Liver (tissue), 9 donors: ENCODE data around the gene ATP7B. TPM values are rescaled to one million over a fixed set of nuclear protein-coding genes. Genes with fewer than 3 reads are reported as not detected.

Experiments used
- DNase-seq: peaks from one replicate; pipeline ENCODE4 v3.0.0-alpha.2; 2017; ENCODE audit warnings: low spot score
- H3K27ac ChIP-seq, 2 donors: one replicate each; pipeline ENCODE4 v1.7.0; 2013; ENCODE audit warnings: inconsistent platforms in 2 of 2, low read length in 2 of 2, control low read depth in 1 of 2, low read depth in 1 of 2, mild to moderate bottlenecking in 1 of 2
- H3K27me3 ChIP-seq, 4 donors: one replicate each; pipeline versions ENCODE4 v1.6.1 to v1.7.0; 2013; ENCODE audit warnings: low read length in 3 of 4, inconsistent platforms in 1 of 4, mild to moderate bottlenecking in 1 of 4, moderate library complexity in 1 of 4; ENCODE audit not compliant: control insufficient read depth in 4 of 4, insufficient read depth in 4 of 4
- H3K36me3 ChIP-seq, 4 donors: one replicate each; pipeline versions ENCODE4 v1.6.1 to v1.7.0; 2013; ENCODE audit warnings: low read length in 3 of 4, mild to moderate bottlenecking in 3 of 4, low read depth in 1 of 4, moderate library complexity in 1 of 4; ENCODE audit not compliant: control insufficient read depth in 4 of 4, insufficient read depth in 3 of 4
- H3K4me1 ChIP-seq, 4 donors: one replicate each; pipeline versions ENCODE4 v1.6.1 to v1.7.0; 2013; ENCODE audit warnings: low read length in 3 of 4, mild to moderate bottlenecking in 3 of 4, moderate library complexity in 1 of 4; ENCODE audit not compliant: control insufficient read depth in 4 of 4, insufficient read depth in 4 of 4
- H3K4me3 ChIP-seq, 3 donors: one replicate each; pipeline versions ENCODE4 v1.6.1 to v1.7.0; 2013; ENCODE audit warnings: low read length in 3 of 3, control low read depth in 1 of 3, low read depth in 1 of 3, mild to moderate bottlenecking in 1 of 3
- H3K9ac ChIP-seq, 2 donors: one replicate each; pipeline ENCODE4 v1.7.0; 2013; ENCODE audit warnings: low read length in 2 of 2, mild to moderate bottlenecking in 2 of 2, moderate library complexity in 2 of 2, control low read depth in 1 of 2, low read depth in 1 of 2
- H3K9me3 ChIP-seq, 4 donors: one replicate each; pipeline versions ENCODE4 v1.6.1 to v1.7.0; 2013; ENCODE audit warnings: low read length in 3 of 4; ENCODE audit not compliant: control insufficient read depth in 4 of 4
- EGR1 ChIP-seq, 2 donors: IDR thresholded peaks; 2 replicates each; pipeline ENCODE4 v1.6.1; 2016 to 2018; ENCODE audit warnings: antibody characterized with exemption in 2 of 2, low read depth in 2 of 2
- FOXA2 ChIP-seq: IDR thresholded peaks from 2 replicates; pipeline ENCODE4 v1.6.1; 2016; ENCODE audit warnings: antibody characterized with exemption
- GABPA ChIP-seq, 2 donors: IDR thresholded peaks in 1 of 2; conservative IDR thresholded peaks in 1 of 2; 2 replicates each; pipeline ENCODE4 v1.6.1; 2016; ENCODE audit warnings: antibody characterized with exemption in 2 of 2, mild to moderate bottlenecking in 1 of 2, moderate library complexity in 1 of 2
- HNF4G ChIP-seq: IDR thresholded peaks from 2 replicates; pipeline ENCODE4 v1.6.1; 2016; ENCODE audit warnings: antibody characterized with exemption
- NR2F2 ChIP-seq: IDR thresholded peaks from 2 replicates; pipeline ENCODE4 v1.6.1; 2016; ENCODE audit warnings: antibody characterized with exemption
- RAD21 ChIP-seq, 2 donors: IDR thresholded peaks; 2 replicates each; pipeline ENCODE4 v1.6.1; 2016; ENCODE audit warnings: antibody characterized with exemption in 2 of 2, mild to moderate bottlenecking in 2 of 2
- RXRA ChIP-seq, 2 donors: IDR thresholded peaks; 2 replicates each; pipeline ENCODE4 v1.6.1; 2017 to 2018; ENCODE audit warnings: antibody characterized with exemption in 2 of 2, mild to moderate bottlenecking in 1 of 2
- SP1 ChIP-seq: IDR thresholded peaks from 2 replicates; pipeline ENCODE4 v1.6.1; 2018; ENCODE audit warnings: antibody characterized with exemption, mild to moderate bottlenecking
- WGBS: extraction: QIAGEN DNeasy Blood & Tissue Kit; methylation state at CpG from one replicate; pipeline ENCODE4 v1.1.7; 2013; 5-methylcytosine and 5-hydroxymethylcytosine counted together
- polyA plus RNA-seq, 2 donors: library from polyadenylated mRNA; stranded (reverse) in 1 of 2; unstranded in 1 of 2; fragments of 200-250 nt in 1 of 2; fragments of >200 nt in 1 of 2; fragmentation: Nextera tagmentation in 1 of 2; extraction: Ambion mirVana in 1 of 2; gene quantifications; one replicate each; pipeline versions ENCODE4 v1.2.1 to v1.2.3, GENCODE V29; 2013 to 2015
- total RNA-seq, 2 donors: library from RNA; depleted of rRNA; stranded (reverse); fragments of >200 nt; gene quantifications; one replicate each; pipeline ENCODE4 v1.2.3, GENCODE V29; 2014
- TF ChIP-seq, protein P1 (sequence below): IDR thresholded peaks from 2 replicates; pipeline ENCODE4 v1.6.1; 2016; ENCODE audit warnings: antibody characterized with exemption
- TF ChIP-seq, protein P2 (sequence below): IDR thresholded peaks from 2 replicates; pipeline ENCODE4 v1.6.1; 2016; ENCODE audit warnings: antibody characterized with exemption, mild to moderate bottlenecking
- TF ChIP-seq, protein P3 (sequence below): IDR thresholded peaks from 2 replicates; pipeline ENCODE4 v1.6.1; 2016; ENCODE audit warnings: antibody characterized with exemption
- TF ChIP-seq, protein P4 (sequence below): IDR thresholded peaks from 2 replicates; pipeline ENCODE4 v1.6.1; 2016; ENCODE audit warnings: antibody characterized with exemption
- donor health status: healthy.
- donor health status: healthy.
- donor health status: healthy.
- donor health status: healthy.
- donor health status: healthy.

The ATP7B gene
- total and polyA plus RNA-seq, 4 donors, result 8.0 to 37.7 (median 22.1) TPM

GRCh38 chr13:51966186-51966585 is 45.1 kb downstream of the ATP7B start:
- no peak for DNase-seq
- Histone ChIP-seq H3K27me3 (no peaks in the 10 kb centered on the region), H3K9ac (no peak overlapping the region), H3K4me3 (no peak overlapping the region), H3K36me3 (peaks cover 3 to 25% (median 21%) of the 10 kb centered on the region in 4 donors), H3K27ac (no peak overlapping the region), H3K9me3 (no peaks in the 10 kb centered on the region), H3K4me1 (no peaks in the 10 kb centered on the region)
- 95% methylated on average over 10 of the region's 10 CpGs for WGBS
- TF ChIP-seq GABPA (IDR thresholded peaks at IDR 0.05 in 1 of 2, conservative IDR thresholded peaks at IDR 0.05 in 1 of 2) (no peak), SP1 (no peak), FOXA2 (no peak), HNF4G (no peak)
- TF ChIP-seq, protein P1, sequence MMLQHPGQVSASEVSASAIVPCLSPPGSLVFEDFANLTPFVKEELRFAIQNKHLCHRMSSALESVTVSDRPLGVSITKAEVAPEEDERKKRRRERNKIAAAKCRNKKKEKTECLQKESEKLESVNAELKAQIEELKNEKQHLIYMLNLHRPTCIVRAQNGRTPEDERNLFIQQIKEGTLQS, result no peak
- TF ChIP-seq, protein P2, sequence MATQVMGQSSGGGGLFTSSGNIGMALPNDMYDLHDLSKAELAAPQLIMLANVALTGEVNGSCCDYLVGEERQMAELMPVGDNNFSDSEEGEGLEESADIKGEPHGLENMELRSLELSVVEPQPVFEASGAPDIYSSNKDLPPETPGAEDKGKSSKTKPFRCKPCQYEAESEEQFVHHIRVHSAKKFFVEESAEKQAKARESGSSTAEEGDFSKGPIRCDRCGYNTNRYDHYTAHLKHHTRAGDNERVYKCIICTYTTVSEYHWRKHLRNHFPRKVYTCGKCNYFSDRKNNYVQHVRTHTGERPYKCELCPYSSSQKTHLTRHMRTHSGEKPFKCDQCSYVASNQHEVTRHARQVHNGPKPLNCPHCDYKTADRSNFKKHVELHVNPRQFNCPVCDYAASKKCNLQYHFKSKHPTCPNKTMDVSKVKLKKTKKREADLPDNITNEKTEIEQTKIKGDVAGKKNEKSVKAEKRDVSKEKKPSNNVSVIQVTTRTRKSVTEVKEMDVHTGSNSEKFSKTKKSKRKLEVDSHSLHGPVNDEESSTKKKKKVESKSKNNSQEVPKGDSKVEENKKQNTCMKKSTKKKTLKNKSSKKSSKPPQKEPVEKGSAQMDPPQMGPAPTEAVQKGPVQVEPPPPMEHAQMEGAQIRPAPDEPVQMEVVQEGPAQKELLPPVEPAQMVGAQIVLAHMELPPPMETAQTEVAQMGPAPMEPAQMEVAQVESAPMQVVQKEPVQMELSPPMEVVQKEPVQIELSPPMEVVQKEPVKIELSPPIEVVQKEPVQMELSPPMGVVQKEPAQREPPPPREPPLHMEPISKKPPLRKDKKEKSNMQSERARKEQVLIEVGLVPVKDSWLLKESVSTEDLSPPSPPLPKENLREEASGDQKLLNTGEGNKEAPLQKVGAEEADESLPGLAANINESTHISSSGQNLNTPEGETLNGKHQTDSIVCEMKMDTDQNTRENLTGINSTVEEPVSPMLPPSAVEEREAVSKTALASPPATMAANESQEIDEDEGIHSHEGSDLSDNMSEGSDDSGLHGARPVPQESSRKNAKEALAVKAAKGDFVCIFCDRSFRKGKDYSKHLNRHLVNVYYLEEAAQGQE, result no peak
- TF ChIP-seq, protein P3, sequence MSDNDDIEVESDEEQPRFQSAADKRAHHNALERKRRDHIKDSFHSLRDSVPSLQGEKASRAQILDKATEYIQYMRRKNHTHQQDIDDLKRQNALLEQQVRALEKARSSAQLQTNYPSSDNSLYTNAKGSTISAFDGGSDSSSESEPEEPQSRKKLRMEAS, result no peak

DNA sequence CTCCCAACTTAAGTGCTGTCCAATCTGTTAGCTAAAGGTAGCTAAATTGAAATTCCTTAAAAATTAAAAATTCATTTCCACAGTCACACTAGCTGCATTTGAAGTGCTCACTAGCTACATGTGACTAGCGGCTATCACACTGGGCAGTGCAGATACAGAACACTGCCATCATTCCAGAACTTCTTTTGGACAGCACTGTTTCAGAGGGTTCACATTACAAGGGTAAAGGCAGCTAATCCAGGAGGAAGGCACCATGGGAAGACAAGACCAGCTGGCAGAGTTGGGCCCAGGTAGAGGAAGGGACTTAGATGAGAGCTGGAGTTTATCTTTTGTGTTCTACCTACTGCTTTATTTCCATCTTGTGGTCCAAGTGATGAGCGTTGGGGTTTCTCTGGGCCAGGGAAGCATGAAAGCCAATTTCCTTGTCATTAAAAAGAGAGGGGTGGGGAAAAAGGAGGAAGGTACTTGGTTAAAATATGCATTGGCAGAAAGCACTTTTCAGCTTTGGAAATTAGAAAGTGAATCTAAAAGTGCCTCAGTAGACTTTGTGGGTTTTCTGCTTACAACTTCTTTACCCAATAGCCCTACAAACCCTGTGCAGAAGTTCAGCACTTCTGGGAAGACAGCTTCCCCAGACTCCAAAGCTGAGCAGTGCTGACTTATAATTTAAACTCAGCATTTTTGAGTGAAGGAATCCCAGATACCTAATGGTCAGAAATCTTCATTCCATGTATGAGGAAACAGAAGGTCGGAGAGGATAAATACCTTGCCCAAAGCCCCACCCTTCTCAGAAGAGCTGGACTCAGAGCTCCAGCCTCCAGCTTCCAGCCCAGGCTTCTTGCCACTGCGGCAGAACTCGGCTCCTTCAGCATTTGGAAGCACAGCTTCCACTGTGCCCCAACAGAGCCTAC is 49.5 kb downstream of the ATP7B start:
- Histone ChIP-seq H3K4me1 (peaks cover 2 to 11% (median 6%) of the 10 kb centered on the region in 4 donors), H3K9me3 (no peaks in the 10 kb centered on the region), H3K9ac (no peak overlapping the region), H3K4me3 (no peak overlapping the region), H3K27ac (no peak overlapping the region), H3K27me3 (no peaks in the 10 kb centered on the region), H3K36me3 (peaks cover 4 to 18% (median 12%) of the 10 kb centered on the region in 4 donors)
- no peak for DNase-seq
- 92% methylated on average over 5 of the region's 5 CpGs for WGBS
- TF ChIP-seq, protein P3, result no peak
- TF ChIP-seq NR2F2, result no peak
- TF ChIP-seq RXRA (IDR thresholded peaks at IDR 0.05), result no peak
- TF ChIP-seq, protein P4, sequence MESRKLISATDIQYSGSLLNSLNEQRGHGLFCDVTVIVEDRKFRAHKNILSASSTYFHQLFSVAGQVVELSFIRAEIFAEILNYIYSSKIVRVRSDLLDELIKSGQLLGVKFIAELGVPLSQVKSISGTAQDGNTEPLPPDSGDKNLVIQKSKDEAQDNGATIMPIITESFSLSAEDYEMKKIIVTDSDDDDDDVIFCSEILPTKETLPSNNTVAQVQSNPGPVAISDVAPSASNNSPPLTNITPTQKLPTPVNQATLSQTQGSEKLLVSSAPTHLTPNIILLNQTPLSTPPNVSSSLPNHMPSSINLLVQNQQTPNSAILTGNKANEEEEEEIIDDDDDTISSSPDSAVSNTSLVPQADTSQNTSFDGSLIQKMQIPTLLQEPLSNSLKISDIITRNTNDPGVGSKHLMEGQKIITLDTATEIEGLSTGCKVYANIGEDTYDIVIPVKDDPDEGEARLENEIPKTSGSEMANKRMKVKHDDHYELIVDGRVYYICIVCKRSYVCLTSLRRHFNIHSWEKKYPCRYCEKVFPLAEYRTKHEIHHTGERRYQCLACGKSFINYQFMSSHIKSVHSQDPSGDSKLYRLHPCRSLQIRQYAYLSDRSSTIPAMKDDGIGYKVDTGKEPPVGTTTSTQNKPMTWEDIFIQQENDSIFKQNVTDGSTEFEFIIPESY, result no peak
- no peak for TF ChIP-seq EGR1 (IDR thresholded peaks at IDR 0.05; ENCODE audit: low read depth in 2 of 2)
- TF ChIP-seq, protein P1, result no peak
- no peak for TF ChIP-seq HNF4G
- no peak for TF ChIP-seq RAD21 (IDR thresholded peaks at IDR 0.05)
